ENCODE results near the gene OR6Q1. TPM values are rescaled to one million over a fixed set of nuclear protein-coding genes. Genes with fewer than 3 reads are reported as not detected.
A peak's percentile ranks its signal among the peaks of the same experiment; 100 is the strongest.

Gene OR6Q1
- total and polyA plus RNA-seq, 2 of the 13 experiments (the other 11 are each of a cell fraction or from before 2014, with no cell fraction given) = not detected

- TF ChIP-seq GMEB2 (CRISPR knock-in tag; IDR thresholded peaks at IDR 0.05; ENCODE audit: low read depth) (no peak), LBX2 (CRISPR knock-in tag; IDR thresholded peaks at IDR 0.05; ENCODE audit: borderline replicate concordance) (no peak), ATF3 (CRISPR knock-in tag; IDR thresholded peaks at IDR 0.05) (peak; percentile 78), ZNF550 (CRISPR knock-in tag; IDR thresholded peaks at IDR 0.05; ENCODE audit: borderline replicate concordance) (no peak), GMEB1 (CRISPR knock-in tag; IDR thresholded peaks at IDR 0.05; ENCODE audit: borderline replicate concordance) (no peak), BCL6 (CRISPR knock-in tag; IDR thresholded peaks at IDR 0.05) (peak; percentile 88), REL (CRISPR knock-in tag; conservative IDR thresholded peaks at IDR 0.05) (no peak), MBNL3 (CRISPR knock-in tag; conservative IDR thresholded peaks at IDR 0.05) (no peak), ZFP82 (CRISPR knock-in tag; IDR thresholded peaks at IDR 0.05; ENCODE audit: borderline replicate concordance) (no peak), REST (IDR thresholded peaks at IDR 0.05; ENCODE audit: borderline replicate concordance in 1 of 2, low read depth in 1 of 2, low read length in 2 of 2) (no peak), ZNF670 (CRISPR knock-in tag; IDR thresholded peaks at IDR 0.05; ENCODE audit: borderline replicate concordance) (no peak), CCDC6 (CRISPR knock-in tag; IDR thresholded peaks at IDR 0.05) (no peak), HOXA7 (CRISPR knock-in tag; IDR thresholded peaks at IDR 0.05) (no peak), BCLAF1 (IDR thresholded peaks at IDR 0.05) (no peak), ZNF775 (CRISPR knock-in tag; IDR thresholded peaks at IDR 0.05; ENCODE audit: borderline replicate concordance) (no peak), ISL2 (CRISPR knock-in tag; IDR thresholded peaks at IDR 0.05) (peak; percentile 75), BRCA1 (CRISPR knock-in tag; IDR thresholded peaks at IDR 0.05) (no peak)
These were observed 30.4 kb downstream of the OR6Q1 start (continued) for GRCh38 chr11:58060939-58061672.
